GM10266 (cell line): ENCODE data around the gene AKR7A3.
"Not testable (repeated sequence)": the region's sequence is repeated elsewhere in the genome, so short reads cannot be mapped to it uniquely, and the experiment has no call there.

Experiments used
- DNase-seq: peaks from one replicate; pipeline ENCODE4 v3.0.0; 2012; ENCODE audit errors: extremely low spot score
- TF ChIP-seq, protein P1 (sequence below): IDR thresholded peaks from 2 replicates; pipeline ENCODE4 v1.5.1; 2012; ENCODE audit warnings: mild to moderate bottlenecking, low read depth; ENCODE audit not compliant: control insufficient read depth, insufficient read depth; ENCODE audit errors: missing control alignments

AKR7A3 gene

DNA sequence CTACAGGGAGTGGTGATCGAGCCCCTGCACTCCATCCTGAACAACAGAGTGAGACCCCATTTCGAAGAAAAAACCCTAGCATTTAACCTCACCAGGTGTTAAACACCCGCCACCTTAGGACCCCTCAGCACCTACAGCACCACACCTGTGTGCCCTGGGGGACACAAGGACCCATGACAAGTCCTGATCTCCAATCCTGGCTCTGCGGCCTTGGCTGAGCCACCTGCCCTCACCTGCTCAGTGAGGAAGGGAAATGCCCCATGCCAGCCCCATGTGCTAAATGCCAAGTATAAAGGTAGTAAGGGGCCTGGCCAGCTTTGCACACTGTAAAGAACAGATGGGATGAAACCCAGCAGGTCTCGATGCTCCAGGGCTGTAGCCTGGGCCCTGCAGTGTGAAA, 25.8 kb downstream of the AKR7A3 start:
- no peak for DNase-seq
- TF ChIP-seq, protein P1, sequence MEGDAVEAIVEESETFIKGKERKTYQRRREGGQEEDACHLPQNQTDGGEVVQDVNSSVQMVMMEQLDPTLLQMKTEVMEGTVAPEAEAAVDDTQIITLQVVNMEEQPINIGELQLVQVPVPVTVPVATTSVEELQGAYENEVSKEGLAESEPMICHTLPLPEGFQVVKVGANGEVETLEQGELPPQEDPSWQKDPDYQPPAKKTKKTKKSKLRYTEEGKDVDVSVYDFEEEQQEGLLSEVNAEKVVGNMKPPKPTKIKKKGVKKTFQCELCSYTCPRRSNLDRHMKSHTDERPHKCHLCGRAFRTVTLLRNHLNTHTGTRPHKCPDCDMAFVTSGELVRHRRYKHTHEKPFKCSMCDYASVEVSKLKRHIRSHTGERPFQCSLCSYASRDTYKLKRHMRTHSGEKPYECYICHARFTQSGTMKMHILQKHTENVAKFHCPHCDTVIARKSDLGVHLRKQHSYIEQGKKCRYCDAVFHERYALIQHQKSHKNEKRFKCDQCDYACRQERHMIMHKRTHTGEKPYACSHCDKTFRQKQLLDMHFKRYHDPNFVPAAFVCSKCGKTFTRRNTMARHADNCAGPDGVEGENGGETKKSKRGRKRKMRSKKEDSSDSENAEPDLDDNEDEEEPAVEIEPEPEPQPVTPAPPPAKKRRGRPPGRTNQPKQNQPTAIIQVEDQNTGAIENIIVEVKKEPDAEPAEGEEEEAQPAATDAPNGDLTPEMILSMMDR: no peak

DNA sequence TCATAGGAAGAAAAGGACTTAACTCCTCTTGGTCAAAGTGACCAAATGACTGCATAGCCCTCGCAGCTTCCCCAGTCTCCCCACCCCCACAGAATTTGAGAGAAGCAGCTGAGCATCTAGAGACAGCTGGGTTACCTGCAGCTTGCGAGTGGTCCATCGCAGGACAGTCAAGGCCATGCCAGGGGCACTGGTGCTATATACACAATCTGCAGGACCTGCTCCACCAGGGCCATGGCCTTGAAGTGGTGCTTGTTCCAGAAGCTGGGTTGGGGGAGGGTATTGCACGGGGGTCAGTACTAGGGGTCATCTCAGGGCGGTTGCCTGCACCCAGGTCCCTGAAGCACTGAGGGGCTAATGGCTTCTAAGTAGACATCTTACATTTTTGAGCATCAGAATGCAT, 26.5 kb downstream of the AKR7A3 start:
- DNase-seq: no peak
- TF ChIP-seq, protein P1: no peak

DNA sequence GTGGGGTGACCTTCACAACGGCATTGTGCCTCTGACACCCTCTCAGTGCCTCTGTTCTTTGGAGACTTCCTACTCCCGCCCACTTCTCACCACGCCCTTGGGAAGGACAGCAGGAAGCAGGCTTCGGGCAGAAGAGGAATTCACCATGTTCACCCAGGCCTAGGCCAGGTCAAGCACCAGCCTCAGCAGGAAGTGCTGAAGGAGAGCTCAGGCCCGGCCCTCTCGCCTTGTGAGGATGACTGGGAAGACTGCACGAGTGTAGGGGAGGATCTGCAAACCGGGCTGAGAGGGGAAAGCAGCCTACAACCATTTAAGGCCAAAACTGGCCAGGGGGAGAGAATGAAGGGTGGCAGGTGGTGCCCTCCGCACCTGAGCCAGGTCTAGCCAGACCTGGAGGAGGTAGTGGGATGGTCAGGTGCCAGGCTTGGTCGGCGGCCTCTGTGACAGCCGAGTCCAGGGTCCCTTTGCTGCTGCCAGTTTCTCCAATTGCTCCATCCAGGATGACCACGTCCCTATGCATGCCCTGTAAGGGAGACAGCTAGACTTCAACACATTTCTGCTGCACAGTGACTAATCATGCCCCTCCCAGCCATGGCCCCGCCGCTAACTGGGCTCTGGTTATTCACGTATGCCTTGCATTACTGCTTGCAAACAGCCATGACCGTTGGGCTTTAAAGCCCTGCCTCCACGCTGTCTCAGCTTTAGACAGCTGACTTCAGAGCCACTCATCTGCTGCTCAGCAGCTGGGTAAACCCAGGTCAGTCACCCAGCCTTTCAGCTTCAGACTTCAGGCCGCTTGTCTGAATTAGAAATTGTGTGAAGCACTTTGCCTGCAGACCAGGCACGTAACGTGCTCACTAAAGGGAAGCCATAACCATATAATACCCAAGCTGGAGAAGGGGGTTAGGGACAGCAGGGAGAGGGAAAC, 28.1 kb downstream of the AKR7A3 start:
- DNase-seq: no peak
- TF ChIP-seq, protein P1: no peak

DNA sequence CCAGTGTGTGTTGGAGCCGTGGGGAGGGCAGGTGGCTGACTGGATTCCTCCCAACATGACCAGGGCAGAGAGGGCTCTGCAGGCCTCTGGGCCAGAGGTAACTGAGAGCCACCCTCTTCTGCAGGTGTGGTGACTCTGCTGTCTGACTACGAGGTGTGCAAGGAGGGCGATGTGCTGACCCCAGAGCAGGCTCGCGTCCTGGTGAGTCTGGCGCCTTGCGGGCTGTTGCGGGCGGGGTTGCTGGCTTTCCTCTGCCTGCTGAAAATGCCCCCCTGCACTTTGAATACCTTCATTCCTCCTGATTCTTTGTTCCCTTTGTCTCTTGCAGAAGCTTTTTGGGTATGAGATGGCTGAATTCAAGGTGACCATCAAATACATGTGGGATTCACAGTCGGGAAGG, 30.2 kb downstream of the AKR7A3 start:
- no peak for DNase-seq

DNA sequence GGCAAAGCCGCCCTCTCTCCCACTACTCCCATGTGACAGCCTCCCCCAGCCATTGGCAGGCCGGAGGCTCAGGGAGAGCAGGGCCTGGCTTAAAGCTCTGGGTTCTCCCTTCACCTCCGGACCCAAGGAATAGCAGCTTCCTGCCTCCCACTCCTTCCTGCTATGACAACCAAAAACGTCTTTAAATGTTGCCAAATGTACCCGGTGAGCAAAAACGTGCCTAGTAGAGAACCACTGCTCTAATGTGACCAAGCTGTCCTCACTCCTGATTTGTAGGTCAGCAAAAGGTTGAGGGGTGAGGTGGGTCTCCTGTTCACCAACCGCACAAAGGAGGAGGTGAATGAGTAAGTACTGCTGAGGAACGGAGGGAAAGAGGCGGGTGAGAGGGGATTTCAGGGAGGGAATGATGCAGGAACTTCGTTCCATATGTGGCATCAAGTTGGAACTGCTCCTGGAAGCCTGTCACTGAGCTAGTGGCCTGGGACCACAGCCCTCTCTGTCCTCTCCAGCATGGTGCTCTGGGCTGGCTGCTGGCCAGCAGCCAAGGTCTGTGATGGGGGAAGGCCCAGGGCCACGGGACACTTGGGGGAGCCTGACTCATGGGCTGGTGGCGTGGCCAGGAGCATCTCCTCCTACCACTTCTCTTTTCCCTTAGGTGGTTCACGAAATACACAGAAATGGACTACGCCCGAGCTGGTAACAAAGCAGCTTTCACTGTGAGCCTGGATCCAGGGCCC, 31.2 kb downstream of the AKR7A3 start:
- TF ChIP-seq, protein P1: no peak
- no peak for DNase-seq

More for the DNA sequence above, 30.2 kb downstream of the AKR7A3 start:
- TF ChIP-seq, protein P1: no peak

GRCh38 chr1:19256301-19256700, 32.3 kb downstream of the AKR7A3 start:
- DNase-seq: not testable (repeated sequence)

DNA sequence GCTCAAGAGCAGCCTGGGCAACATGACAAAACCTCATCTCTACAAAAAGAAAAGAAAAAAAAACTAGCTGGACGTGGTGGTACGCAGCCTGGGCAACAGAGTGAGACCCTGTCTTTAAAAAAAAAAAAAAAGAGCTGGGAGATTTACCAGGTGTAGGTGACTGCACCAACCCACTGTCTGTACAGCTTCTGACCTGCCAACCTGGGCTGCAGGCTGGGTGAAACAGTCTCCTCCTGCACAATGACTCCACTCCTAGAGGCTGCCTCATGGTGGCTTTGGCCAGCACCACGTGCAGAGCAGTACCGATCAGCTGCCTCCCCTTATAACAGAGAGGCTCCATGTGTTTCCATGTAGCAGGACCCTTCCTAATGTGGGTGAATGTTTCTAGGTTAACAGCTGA, 33.3 kb downstream of the AKR7A3 start:
- DNase-seq: no peak
- TF ChIP-seq, protein P1: no peak
